ENCODE results near the gene TSPAN4.

Gene TSPAN4

GRCh38 chr11:821512-822371, 20.9 kb upstream of the TSPAN4 start:
- DNase-seq (ENCODE audit: low read depth in 1 of 2, low spot score in 1 of 2): no peak

DNA sequence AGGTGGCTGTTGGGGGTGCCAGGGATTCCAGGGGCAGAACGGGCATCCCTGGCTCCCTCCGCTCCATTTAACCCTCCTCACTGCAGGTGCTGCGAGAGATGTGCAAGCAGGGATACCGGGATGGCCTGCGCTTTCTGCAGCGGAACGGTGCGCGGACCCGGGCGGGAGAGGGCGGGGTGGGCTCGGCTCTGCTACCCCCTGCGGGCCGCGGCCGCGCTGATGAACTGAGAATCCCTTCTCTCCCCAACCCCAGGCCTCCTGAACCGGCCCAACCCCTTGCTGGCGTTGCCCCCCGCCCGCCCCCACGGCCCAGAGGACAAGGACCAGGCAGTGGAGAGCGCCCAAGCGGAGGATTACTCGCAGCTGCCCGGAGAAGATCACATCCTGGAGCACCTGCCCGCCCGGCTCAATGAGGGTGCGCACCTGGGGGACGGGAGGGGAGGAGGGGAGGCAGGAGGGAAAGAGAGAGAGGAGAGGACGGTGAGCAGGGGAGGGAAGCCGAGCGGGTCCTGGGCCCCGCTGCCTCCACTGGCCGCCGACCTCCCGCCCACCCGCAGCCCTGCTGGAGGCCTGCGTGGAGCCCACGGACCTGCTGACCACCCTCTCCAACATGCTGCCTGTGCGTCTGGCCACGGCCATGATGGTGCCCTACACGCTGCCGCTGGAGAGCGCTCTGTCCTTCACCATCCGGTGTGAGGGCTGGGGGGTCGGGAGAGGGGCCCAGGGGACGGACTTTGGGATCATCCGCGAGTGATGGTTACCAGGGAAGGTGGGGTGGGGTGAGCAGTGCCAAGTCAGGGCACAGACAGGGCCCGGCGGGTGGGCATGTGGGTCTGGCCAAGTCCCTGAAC, 19.0 kb upstream of the TSPAN4 start:
- no peak for DNase-seq (ENCODE audit: low read depth in 1 of 2, low spot score in 1 of 2)

DNA sequence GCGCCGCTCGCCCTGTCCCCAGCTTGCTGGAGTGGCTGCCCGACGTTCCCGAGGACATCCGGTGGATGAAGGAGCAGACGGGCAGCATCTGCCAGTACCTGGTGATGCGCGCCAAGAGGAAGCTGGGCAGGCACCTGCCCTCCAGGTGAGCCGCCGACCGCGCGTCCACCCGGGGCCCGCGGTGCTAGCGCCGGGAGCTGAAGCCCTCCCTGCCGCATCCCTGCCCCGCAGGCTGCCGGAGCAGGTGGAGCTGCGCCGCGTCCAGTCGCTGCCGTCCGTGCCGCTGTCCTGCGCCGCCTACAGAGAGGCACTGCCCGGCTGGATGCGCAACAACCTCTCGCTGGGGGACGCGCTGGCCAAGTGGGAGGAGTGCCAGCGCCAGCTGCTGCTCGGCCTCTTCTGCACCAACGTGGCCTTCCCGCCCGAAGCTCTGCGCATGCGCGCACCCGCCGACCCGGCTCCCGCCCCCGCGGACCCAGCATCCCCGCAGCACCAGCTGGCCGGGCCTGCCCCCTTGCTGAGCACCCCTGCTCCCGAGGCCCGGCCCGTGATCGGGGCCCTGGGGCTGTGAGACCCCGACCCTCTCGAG, 18.3 kb upstream of the TSPAN4 start:
- DNase-seq (ENCODE audit: low read depth in 1 of 2, low spot score in 1 of 2): no peak

DNA sequence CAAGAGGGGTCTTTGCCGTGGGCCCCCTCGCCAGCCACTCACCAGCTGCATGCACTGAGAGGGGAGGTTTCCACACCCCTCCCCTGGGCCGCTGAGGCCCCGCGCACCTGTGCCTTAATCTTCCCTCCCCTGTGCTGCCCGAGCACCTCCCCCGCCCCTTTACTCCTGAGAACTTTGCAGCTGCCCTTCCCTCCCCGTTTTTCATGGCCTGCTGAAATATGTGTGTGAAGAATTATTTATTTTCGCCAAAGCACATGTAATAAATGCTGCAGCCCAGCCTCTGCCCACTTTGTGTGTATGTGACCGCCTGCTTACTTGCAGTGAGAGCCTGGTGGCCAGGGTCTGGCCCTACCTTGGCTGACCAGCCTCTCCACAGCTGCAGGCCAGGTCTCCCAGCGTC, 17.7 kb upstream of the TSPAN4 start:
- no peak for DNase-seq (ENCODE audit: low read depth in 1 of 2, low spot score in 1 of 2)

- DNase-seq (ENCODE audit: low read depth in 1 of 2, low spot score in 1 of 2): no peak
Measured at GRCh38 chr11:825366-826226, 17.1 kb upstream of the TSPAN4 start.

- DNase-seq (ENCODE audit: low read depth in 1 of 2, low spot score in 1 of 2): no peak
Measured at GRCh38 chr11:826227-826621, 16.4 kb upstream of the TSPAN4 start.

DNA sequence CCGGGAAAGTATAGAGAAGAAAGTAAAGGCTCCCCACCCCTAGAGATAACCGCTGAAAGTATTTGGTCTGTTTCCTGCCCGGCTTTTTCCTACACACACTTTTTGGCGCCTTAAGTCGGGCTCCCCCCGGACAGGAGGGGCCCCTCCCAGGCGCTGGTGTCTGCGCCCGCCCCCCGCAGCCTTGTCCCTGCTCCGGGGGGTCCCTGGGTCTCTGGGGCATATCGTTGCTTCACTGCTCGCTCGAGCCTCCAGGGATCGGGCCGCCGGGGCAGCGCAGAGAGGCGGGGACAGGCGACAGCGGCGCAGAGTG, 15.9 kb upstream of the TSPAN4 start:
- no peak for DNase-seq (ENCODE audit: low read depth in 1 of 2, low spot score in 1 of 2)

GRCh38 chr11:827146-827896, 15.3 kb upstream of the TSPAN4 start:
- DNase-seq (ENCODE audit: low read depth in 1 of 2, low spot score in 1 of 2): no peak

DNA sequence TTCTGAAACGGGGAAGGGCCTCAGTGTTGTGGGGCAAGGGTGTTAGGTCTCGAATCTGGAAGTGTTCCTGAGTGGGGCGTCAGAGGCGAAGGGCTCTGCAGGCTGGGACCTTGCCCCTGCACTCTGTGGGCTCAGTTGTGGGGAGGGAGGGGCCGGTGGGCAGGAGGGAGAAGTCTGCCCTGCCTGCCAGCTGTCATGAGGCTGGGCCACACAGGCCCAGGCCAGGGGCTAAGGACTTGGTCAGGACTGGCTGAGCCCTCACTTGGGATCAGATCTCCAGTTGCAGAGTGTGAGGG, 14.8 kb upstream of the TSPAN4 start, which contains the start of gene CRACR2B:
Gene CRACR2B (plus strand): TSS at position 23 of the 296 bp plus-strand sequence. CDS start 689 bp downstream, outside the sequence.
- no peak for DNase-seq (ENCODE audit: low read depth in 1 of 2, low spot score in 1 of 2)

DNA sequence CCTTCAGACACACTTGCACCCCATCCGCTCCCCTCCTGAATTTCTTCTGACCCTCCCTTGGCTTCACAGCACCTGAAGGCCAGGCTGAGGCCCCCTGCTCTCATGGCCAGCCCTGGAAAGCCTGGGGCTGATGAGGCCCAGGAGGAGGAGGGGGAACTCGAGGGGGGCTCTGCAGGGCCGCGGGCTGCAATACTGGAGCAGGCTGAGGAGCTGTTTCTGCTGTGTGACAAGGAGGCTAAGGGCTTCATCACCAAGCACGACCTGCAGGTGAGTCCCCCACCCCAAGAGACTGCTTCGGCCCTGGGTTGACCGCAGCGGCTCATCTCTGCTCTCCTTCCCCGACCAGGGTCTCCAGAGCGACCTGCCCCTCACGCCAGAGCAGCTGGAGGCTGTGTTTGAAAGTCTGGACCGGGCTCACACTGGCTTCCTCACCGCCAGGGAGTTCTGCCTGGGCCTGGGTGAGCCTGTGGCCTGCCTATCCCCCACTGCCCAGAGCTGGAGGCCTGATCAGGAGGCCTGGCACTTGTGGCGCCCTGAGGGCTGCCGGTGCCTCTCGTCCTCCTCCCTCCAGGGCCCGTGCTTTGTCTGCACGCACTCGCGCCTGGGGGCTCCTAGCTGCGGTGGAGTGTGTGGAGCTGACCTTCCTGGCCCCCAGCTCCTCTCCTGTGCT, 14.0 kb upstream of the TSPAN4 start:
- no peak for DNase-seq (ENCODE audit: low read depth in 1 of 2, low spot score in 1 of 2)

GRCh38 chr11:829176-829846, 13.3 kb upstream of the TSPAN4 start:
- no peak for DNase-seq (ENCODE audit: low read depth in 1 of 2, low spot score in 1 of 2)

DNA sequence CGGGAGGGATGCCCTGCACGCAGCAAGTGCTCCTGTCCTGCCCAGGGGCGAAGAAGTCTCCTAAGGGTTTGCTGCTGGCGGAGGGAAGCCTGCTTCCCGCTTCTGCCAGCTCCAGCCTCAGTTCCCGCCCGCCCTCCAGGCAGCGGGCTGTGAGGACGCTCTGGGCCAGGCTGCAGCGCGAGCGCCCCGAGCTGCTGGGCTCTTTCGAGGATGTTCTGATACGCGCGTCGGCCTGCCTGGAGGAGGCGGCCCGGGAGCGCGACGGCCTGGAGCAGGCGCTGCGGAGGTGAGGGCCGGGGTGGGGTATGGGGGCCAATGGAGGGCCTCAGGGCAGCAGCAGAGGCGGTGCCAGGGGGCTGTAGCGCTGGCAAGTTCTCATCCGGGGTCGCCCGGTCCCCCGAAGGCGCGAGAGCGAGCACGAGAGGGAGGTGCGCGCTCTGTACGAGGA, 12.8 kb upstream of the TSPAN4 start:
- no peak for DNase-seq (ENCODE audit: low read depth in 1 of 2, low spot score in 1 of 2)

DNA sequence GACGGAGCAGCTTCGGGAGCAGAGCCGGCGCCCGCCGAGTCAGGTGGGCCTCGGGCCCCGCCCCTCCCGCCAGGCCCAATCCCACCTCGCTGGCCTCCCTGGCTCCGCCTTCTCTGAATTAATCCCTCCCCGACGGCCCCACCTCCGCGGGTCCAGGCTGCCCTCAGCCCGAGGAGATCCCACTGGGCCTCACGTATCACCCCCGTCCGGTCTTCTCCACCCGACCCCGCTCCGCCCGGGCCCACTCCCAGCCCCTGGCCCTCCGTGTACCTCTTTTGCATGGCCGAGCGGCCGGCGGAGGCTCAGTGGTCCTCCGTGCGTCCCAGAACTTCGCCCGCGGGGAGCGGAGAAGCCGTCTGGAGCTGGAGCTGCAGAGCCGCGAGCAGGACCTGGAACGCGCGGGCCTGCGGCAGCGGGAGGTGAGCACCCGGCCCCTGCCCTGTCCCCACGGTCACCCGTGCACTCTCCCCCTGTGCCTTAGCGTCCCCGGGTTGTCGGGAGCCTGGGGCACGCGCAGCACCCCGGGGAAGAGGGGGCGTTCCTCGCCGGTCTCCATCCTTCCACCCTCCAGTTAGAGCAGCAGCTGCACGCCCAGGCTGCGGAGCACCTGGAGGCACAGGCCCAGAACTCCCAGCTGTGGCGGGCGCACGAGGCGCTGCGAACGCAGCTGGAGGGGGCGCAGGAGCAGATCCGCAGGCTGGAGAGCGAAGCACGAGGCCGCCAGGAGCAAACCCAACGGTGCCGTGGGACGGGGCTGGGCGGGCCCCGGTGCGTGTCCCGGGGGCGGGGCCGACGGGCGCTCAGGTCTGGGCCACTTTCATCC, 12.1 kb upstream of the TSPAN4 start:
- DNase-seq (ENCODE audit: low read depth in 1 of 2, low spot score in 1 of 2): no peak

GRCh38 chr11:831118-831864, 11.4 kb upstream of the TSPAN4 start:
- no peak for DNase-seq (ENCODE audit: low read depth in 1 of 2, low spot score in 1 of 2)

DNA sequence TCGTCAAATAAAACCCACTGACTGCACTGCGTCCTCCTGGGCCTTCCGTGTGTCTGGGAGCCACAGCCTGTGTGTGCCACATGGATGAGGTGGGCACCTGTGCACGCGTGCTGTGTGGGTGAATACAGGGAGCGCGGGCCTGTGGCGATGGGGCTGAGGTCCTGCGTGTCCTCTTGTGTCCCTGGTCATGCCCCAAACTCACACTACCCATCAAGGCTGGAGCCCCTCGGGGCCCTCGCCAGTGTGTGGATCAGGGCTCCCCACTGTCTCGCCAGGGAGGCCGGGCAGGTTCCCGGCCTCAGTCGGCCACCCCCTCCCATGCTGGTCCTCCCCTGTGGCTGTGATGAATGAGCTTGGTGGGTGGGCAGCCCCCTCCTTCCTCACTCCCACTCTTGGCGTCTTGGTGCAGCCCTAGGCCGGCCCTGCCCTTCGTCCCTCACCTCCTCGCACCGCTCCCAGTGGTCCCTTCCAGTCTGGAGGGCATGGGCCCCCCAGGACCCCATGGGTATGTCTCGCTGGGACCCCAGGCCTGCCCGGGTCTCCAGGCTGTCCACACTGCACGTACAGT, 10.6 kb upstream of the TSPAN4 start:
- no peak for DNase-seq (ENCODE audit: low read depth in 1 of 2, low spot score in 1 of 2)

DNA sequence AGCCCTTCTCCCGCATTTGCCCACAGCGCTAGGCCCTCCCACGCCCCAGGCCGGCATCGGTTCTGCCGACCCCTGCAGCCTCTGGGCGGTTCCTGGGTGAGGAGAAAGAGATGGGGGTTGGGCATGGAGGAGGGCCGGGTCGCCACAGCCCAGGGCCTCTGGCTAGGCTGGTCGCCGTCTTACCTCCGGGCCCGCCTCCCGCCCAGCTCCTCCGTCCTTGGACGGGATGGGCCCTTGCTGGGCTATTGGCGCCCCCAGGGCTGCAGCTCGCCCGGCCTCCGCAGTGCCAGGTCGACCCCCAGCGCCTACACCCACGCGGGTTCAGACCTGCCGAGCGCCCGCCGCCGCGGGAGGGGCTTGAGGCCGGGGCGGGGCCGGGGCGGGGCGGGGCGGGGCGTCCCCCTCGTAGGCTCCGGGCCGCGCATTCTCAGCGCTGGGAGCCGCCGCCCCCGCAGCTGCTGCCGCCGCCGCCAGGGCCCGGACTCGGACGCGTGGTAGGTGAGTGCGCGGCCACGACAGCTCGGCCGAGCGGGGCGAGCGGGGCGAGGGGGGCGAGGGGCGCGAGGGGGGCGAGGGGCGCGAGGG, 10.0 kb upstream of the TSPAN4 start, which contains the start of gene CD151:
Gene CD151 (plus strand): TSS at position 424 of the 585 bp plus-strand sequence. CDS start 3,118 bp downstream, outside the sequence.
- no peak for DNase-seq (ENCODE audit: low read depth in 1 of 2, low spot score in 1 of 2)
